Endothelial cell of umbilical vein (primary cell): ENCODE data around the gene NPHS1.

Experiments
- CTCF ChIP-seq, 2 donors: IDR thresholded peaks; 1 replicate in 1 of 2; 2 replicates in 1 of 2; pipeline ENCODE4 v1.5.1; 2011; ENCODE audit warnings: low read length in 2 of 2, mild to moderate bottlenecking in 2 of 2, moderate library complexity in 2 of 2, control low read depth in 1 of 2, inconsistent platforms in 1 of 2, low read depth in 1 of 2; ENCODE audit not compliant: insufficient read depth in 1 of 2; ENCODE audit errors: extremely low read depth in 1 of 2
- EZH2 ChIP-seq: IDR thresholded peaks from 2 replicates; pipeline ENCODE4 v1.6.1; 2012; ENCODE audit warnings: borderline replicate concordance, low read depth, mild to moderate bottlenecking, moderate library complexity, low read length, inconsistent platforms; ENCODE audit not compliant: severe bottlenecking
- MYC ChIP-seq: IDR thresholded peaks from one replicate; pipeline ENCODE4 v1.6.1; 2011; ENCODE audit warnings: mild to moderate bottlenecking, low read depth, low read length
- POLR2A ChIP-seq: IDR thresholded peaks from 2 replicates; pipeline ENCODE4 v1.6.1; 2012; ENCODE audit warnings: low read depth, mild to moderate bottlenecking, control low read depth, low read length
- POLR2AphosphoS5 ChIP-seq: IDR thresholded peaks from 2 replicates; pipeline ENCODE4 v1.6.1; 2012; ENCODE audit warnings: low read depth, mild to moderate bottlenecking, control low read depth, low read length, moderate library complexity; ENCODE audit not compliant: insufficient read depth

GRCh38 chr19:35805526-35806102 is 46.7 kb downstream of the NPHS1 start:
- TF ChIP-seq CTCF (IDR thresholded peaks at IDR 0.05; ENCODE audit: extremely low read depth in 1 of 2, insufficient read depth in 1 of 2, low read depth in 1 of 2, low read length in 2 of 2) (no peak), EZH2 (no peak), POLR2AphosphoS5 (no peak), POLR2A (no peak), MYC (no peak)
